ENCODE data around the gene ATF5.

GRCh38 chr19:49907745-49908446 is 21.1 kb upstream of the ATF5 start:
- no peak for TF ChIP-seq CTCF (conservative IDR thresholded peaks at IDR 0.05 in 1 of 2, IDR thresholded peaks at IDR 0.05 in 1 of 2; ENCODE audit: low read depth in 1 of 2, low read length in 2 of 2)
- no peak for TF ChIP-seq EZH2 (IDR thresholded peaks at IDR 0.05; ENCODE audit: low read length, missing control alignments)

Measured in fibroblast of lung (primary cell).